SK-N-SH treated with all-trans-retinoic acid at 6 μM for 48 hours (cell line): Measurements from ENCODE around the gene BOLA3.

Experiments
- ATAC-seq: fragments of 200-7000 bp; cut with Tn5 transposase; 3 replicates; pipeline ENCODE4 v1.9.1; 2020; ENCODE audit warnings: mild to moderate bottlenecking, moderate library complexity
- ARNTL ChIP-seq: fragments of 450-650 bp; formaldehyde crosslinking; IDR thresholded peaks from 2 replicates; pipeline ENCODE4 v1.5.0; 2020; ENCODE audit warnings: low read depth, mild to moderate bottlenecking, moderate library complexity, borderline replicate concordance
- ESRRG ChIP-seq: fragments of 250-450 bp; sonication (Bioruptor Pico); IDR thresholded peaks from 2 replicates; pipeline ENCODE4 v1.6.1; 2021; ENCODE audit warnings: mild to moderate bottlenecking
- GLIS3 ChIP-seq: fragments of 250-450 bp; sonication (Bioruptor Pico); IDR thresholded peaks from 2 replicates; pipeline ENCODE4 v1.5.0; 2020; ENCODE audit warnings: mild to moderate bottlenecking, moderate library complexity
- ISL1 ChIP-seq: fragments of 250-450 bp; sonication (Bioruptor Pico); IDR thresholded peaks from 2 replicates; pipeline ENCODE4 v2.1.2; 2022; ENCODE audit warnings: mild to moderate bottlenecking, moderate library complexity
- OSR1 ChIP-seq: fragments of 250-450 bp; sonication (Bioruptor Pico); IDR thresholded peaks from 2 replicates; pipeline ENCODE4 v1.8.0; 2022; ENCODE audit warnings: moderate library complexity, mild to moderate bottlenecking, inconsistent platforms
- PPARA ChIP-seq: fragments of 250-450 bp; sonication (Bioruptor Pico); IDR thresholded peaks from 2 replicates; pipeline ENCODE4 v1.5.0; 2020; ENCODE audit warnings: mild to moderate bottlenecking, borderline replicate concordance
- SNAI2 ChIP-seq: fragments of 250-450 bp; sonication (Bioruptor Pico); IDR thresholded peaks from 2 replicates; pipeline ENCODE4 v1.5.0; 2020; ENCODE audit warnings: mild to moderate bottlenecking, moderate library complexity
- TCF4 ChIP-seq: fragments of 250-450 bp; sonication (Bioruptor Pico); IDR thresholded peaks from 2 replicates; pipeline ENCODE4 v1.8.0; 2021; ENCODE audit warnings: mild to moderate bottlenecking, moderate library complexity, borderline replicate concordance
- ZFP30 ChIP-seq: fragments of 450-650 bp; formaldehyde crosslinking; IDR thresholded peaks from 2 replicates; pipeline ENCODE4 v1.5.0; 2022; ENCODE audit warnings: mild to moderate bottlenecking, moderate library complexity
- ZNF565 ChIP-seq: fragments of 450-650 bp; formaldehyde crosslinking; conservative IDR thresholded peaks from 2 replicates; pipeline ENCODE4 v1.5.0; 2020; ENCODE audit warnings: low read depth, mild to moderate bottlenecking, moderate library complexity
- ZNF70 ChIP-seq: fragments of 450-650 bp; formaldehyde crosslinking; IDR thresholded peaks from 2 replicates; pipeline ENCODE4 v1.5.0; 2020; ENCODE audit warnings: mild to moderate bottlenecking, moderate library complexity
- ZNF8 ChIP-seq: fragments of 450-650 bp; formaldehyde crosslinking; IDR thresholded peaks from 2 replicates; pipeline ENCODE4 v1.5.0; 2020; ENCODE audit warnings: mild to moderate bottlenecking, moderate library complexity
- TF ChIP-seq, protein P1 (sequence below): fragments of 250-450 bp; sonication (Bioruptor Pico); IDR thresholded peaks from 2 replicates; pipeline ENCODE4 v1.8.0; 2020; ENCODE audit warnings: mild to moderate bottlenecking, moderate library complexity, borderline replicate concordance
- TF ChIP-seq, protein P2 (sequence below): fragments of 250-450 bp; sonication (Bioruptor Pico); IDR thresholded peaks from 2 replicates; pipeline ENCODE4 v1.8.0; 2021; ENCODE audit warnings: low read depth, mild to moderate bottlenecking, moderate library complexity, borderline replicate concordance
- TF ChIP-seq, protein P3 (sequence below): fragments of 250-450 bp; sonication (Bioruptor Pico); IDR thresholded peaks from 2 replicates; pipeline ENCODE4 v1.5.1; 2020; ENCODE audit warnings: low read depth, mild to moderate bottlenecking, moderate library complexity
- TF ChIP-seq, protein P4 (sequence below): fragments of 250-450 bp; sonication (Bioruptor Pico); IDR thresholded peaks from 2 replicates; pipeline ENCODE4 v1.5.1; 2021; ENCODE audit warnings: mild to moderate bottlenecking, moderate library complexity
- TF ChIP-seq, protein P5 (sequence below): fragments of 250-450 bp; sonication (Bioruptor Pico); IDR thresholded peaks from 2 replicates; pipeline ENCODE4 v1.5.0; 2020; ENCODE audit warnings: mild to moderate bottlenecking, moderate library complexity

BOLA3 gene

DNA sequence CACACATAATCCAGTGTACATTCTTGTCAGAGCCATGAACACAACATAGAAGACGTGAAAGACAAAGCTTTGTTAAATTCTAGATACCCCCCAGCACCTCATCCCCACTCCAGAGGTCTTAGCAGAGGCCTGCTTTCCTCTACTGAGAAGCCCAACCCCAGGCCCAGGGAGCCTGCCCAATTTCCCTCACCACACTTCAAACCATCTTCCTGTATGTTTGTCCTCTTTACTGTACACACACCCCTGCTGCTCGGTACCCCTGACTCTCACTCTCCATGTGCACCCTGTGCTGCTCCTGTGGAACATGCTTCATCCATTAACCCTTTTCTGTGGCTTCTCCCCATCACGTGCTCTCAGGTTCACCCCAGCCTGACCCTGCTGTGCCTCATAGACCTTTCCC, 37.2 kb downstream of the BOLA3 start:
- no peak for ATAC-seq
- TF ChIP-seq ARNTL (CRISPR knock-in tag) = no peak
- TF ChIP-seq, protein P1, sequence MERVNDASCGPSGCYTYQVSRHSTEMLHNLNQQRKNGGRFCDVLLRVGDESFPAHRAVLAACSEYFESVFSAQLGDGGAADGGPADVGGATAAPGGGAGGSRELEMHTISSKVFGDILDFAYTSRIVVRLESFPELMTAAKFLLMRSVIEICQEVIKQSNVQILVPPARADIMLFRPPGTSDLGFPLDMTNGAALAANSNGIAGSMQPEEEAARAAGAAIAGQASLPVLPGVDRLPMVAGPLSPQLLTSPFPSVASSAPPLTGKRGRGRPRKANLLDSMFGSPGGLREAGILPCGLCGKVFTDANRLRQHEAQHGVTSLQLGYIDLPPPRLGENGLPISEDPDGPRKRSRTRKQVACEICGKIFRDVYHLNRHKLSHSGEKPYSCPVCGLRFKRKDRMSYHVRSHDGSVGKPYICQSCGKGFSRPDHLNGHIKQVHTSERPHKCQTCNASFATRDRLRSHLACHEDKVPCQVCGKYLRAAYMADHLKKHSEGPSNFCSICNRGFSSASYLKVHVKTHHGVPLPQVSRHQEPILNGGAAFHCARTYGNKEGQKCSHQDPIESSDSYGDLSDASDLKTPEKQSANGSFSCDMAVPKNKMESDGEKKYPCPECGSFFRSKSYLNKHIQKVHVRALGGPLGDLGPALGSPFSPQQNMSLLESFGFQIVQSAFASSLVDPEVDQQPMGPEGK = no peak
- TF ChIP-seq, protein P2, sequence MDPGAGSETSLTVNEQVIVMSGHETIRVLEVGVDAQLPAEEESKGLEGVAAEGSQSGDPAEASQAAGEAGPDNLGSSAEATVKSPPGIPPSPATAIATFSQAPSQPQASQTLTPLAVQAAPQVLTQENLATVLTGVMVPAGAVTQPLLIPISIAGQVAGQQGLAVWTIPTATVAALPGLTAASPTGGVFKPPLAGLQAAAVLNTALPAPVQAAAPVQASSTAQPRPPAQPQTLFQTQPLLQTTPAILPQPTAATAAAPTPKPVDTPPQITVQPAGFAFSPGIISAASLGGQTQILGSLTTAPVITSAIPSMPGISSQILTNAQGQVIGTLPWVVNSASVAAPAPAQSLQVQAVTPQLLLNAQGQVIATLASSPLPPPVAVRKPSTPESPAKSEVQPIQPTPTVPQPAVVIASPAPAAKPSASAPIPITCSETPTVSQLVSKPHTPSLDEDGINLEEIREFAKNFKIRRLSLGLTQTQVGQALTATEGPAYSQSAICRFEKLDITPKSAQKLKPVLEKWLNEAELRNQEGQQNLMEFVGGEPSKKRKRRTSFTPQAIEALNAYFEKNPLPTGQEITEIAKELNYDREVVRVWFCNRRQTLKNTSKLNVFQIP (CRISPR knock-in tag) = no peak
- no peak for TF ChIP-seq OSR1 (CRISPR knock-in tag)
- TF ChIP-seq GLIS3 (CRISPR knock-in tag) = no peak
- no peak for TF ChIP-seq ZNF565 (CRISPR knock-in tag)
- TF ChIP-seq PPARA = no peak
- TF ChIP-seq, protein P3, sequence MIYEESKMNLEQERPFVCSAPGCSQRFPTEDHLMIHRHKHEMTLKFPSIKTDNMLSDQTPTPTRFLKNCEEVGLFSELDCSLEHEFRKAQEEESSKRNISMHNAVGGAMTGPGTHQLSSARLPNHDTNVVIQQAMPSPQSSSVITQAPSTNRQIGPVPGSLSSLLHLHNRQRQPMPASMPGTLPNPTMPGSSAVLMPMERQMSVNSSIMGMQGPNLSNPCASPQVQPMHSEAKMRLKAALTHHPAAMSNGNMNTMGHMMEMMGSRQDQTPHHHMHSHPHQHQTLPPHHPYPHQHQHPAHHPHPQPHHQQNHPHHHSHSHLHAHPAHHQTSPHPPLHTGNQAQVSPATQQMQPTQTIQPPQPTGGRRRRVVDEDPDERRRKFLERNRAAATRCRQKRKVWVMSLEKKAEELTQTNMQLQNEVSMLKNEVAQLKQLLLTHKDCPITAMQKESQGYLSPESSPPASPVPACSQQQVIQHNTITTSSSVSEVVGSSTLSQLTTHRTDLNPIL (CRISPR knock-in tag) = no peak
- no peak for TF ChIP-seq SNAI2 (CRISPR knock-in tag)
- no peak for TF ChIP-seq ESRRG
- no peak for TF ChIP-seq ZNF70 (CRISPR knock-in tag)
- no peak for TF ChIP-seq TCF4 (CRISPR knock-in tag)
- TF ChIP-seq, protein P4, sequence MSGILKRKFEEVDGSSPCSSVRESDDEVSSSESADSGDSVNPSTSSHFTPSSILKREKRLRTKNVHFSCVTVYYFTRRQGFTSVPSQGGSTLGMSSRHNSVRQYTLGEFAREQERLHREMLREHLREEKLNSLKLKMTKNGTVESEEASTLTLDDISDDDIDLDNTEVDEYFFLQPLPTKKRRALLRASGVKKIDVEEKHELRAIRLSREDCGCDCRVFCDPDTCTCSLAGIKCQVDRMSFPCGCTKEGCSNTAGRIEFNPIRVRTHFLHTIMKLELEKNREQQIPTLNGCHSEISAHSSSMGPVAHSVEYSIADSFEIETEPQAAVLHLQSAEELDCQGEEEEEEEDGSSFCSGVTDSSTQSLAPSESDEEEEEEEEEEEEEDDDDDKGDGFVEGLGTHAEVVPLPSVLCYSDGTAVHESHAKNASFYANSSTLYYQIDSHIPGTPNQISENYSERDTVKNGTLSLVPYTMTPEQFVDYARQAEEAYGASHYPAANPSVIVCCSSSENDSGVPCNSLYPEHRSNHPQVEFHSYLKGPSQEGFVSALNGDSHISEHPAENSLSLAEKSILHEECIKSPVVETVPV (CRISPR knock-in tag) = no peak
- no peak for TF ChIP-seq ZNF8 (CRISPR knock-in tag)

DNA sequence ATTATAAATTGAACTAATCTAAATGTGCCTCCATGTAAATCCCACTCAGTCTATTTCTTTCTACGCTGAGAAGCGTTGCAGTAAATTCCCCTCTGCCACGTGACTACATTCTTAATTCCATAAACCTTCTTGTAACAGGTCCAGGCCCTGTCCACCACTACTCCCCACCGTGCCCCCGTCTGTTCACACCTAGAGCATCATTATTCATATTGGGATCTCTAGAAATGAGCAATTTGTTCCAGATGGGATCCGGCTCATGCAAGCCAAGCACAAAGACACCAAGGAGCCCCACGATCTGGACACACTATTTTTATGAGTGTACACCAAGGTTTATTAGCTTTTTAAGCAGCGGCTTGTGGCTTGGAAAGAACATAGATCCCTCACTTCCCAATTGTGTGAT, 38.2 kb downstream of the BOLA3 start:
- no peak for TF ChIP-seq SNAI2 (CRISPR knock-in tag)
- no peak for TF ChIP-seq ESRRG
- no peak for TF ChIP-seq GLIS3 (CRISPR knock-in tag)
- TF ChIP-seq, protein P5, sequence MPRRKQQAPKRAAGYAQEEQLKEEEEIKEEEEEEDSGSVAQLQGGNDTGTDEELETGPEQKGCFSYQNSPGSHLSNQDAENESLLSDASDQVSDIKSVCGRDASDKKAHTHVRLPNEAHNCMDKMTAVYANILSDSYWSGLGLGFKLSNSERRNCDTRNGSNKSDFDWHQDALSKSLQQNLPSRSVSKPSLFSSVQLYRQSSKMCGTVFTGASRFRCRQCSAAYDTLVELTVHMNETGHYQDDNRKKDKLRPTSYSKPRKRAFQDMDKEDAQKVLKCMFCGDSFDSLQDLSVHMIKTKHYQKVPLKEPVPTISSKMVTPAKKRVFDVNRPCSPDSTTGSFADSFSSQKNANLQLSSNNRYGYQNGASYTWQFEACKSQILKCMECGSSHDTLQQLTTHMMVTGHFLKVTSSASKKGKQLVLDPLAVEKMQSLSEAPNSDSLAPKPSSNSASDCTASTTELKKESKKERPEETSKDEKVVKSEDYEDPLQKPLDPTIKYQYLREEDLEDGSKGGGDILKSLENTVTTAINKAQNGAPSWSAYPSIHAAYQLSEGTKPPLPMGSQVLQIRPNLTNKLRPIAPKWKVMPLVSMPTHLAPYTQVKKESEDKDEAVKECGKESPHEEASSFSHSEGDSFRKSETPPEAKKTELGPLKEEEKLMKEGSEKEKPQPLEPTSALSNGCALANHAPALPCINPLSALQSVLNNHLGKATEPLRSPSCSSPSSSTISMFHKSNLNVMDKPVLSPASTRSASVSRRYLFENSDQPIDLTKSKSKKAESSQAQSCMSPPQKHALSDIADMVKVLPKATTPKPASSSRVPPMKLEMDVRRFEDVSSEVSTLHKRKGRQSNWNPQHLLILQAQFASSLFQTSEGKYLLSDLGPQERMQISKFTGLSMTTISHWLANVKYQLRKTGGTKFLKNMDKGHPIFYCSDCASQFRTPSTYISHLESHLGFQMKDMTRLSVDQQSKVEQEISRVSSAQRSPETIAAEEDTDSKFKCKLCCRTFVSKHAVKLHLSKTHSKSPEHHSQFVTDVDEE (CRISPR knock-in tag) = no peak
- no peak for TF ChIP-seq ISL1
- TF ChIP-seq, protein P4 (CRISPR knock-in tag) = no peak
- TF ChIP-seq ZNF8 (CRISPR knock-in tag) = no peak
- no peak for TF ChIP-seq ZFP30 (CRISPR knock-in tag)

DNA sequence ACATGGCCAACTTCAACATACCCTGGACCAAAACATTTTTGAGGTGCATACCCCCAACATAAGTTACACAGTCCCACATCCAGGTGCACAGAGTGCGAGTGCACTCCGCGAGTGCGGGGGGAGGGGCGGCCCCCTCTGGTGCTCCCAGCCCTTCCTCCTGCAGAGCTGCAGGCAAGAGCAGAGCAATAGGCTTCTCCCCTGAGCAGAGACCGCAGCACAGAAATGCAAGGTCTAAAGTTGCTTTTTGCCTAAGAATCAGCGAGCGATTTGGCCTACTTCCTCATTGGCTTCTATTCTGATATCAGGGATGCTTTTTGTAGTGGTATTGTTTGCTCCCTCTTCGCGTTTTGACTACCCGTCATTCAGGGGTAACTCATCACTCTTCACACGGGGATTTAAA, 40.6 kb downstream of the BOLA3 start:
- ATAC-seq = no peak
- TF ChIP-seq, protein P4 (CRISPR knock-in tag) = no peak

More for the DNA sequence above, 38.2 kb downstream of the BOLA3 start:
- no peak for ATAC-seq
